Testis (tissue), 2 donors: ENCODE data around the gene AUP1.

Source experiments
- CTCF ChIP-seq, 3 experiments: fragments of 450-650 bp in 2 of 3; fragments of 200-600 bp in 1 of 3; sonication (generic) in 1 of 3; IDR thresholded peaks; one replicate each; pipeline ENCODE4 v1.5.1; 2016 to 2019; ENCODE audit warnings: antibody characterized with exemption in 3 of 3, mild to moderate bottlenecking in 2 of 3, moderate library complexity in 1 of 3
- POLR2A ChIP-seq: fragments of 450-650 bp; IDR thresholded peaks from one replicate; pipeline ENCODE4 v1.6.1; 2017; ENCODE audit warnings: antibody characterized with exemption, mild to moderate bottlenecking, moderate library complexity

- TF ChIP-seq POLR2A: no peak
- TF ChIP-seq CTCF (IDR thresholded peaks at IDR 0.05): no peak
These were observed 27.3 kb downstream of the AUP1 start for GRCh38 chr2:74502147-74502719.
